H9 (cell line): ENCODE results near the gene ATP6V1C2. TPM values are rescaled to one million over a fixed set of nuclear protein-coding genes. Genes with fewer than 3 reads are reported as not detected.

Source experiments
- DNase-seq: peaks from one replicate; pipeline ENCODE4 v3.0.0-alpha.2; 2017
- H2AFZ ChIP-seq: one replicate; pipeline ENCODE4 v1.6.1; 2013; ENCODE audit warnings: mild to moderate bottlenecking, low read length, control low read depth, moderate library complexity
- H2AK5ac ChIP-seq: 2 replicates; pipeline ENCODE4 v1.6.1; 2013; ENCODE audit warnings: low read length, control low read depth, mixed read lengths; ENCODE audit not compliant: insufficient read length
- H2BK120ac ChIP-seq: one replicate; pipeline ENCODE4 v1.6.1; 2013; ENCODE audit warnings: low read depth, mild to moderate bottlenecking, low read length, control low read depth, inconsistent platforms; ENCODE audit not compliant: poor library complexity, severe bottlenecking
- H2BK12ac ChIP-seq: 2 replicates; pipeline ENCODE4 v1.6.1; 2013; ENCODE audit warnings: low read length, control low read depth, mixed read lengths, low read depth; ENCODE audit not compliant: insufficient read length
- H2BK15ac ChIP-seq: 2 replicates; pipeline ENCODE4 v1.6.1; 2013; ENCODE audit warnings: low read depth, low read length, control low read depth
- H2BK20ac ChIP-seq: one replicate; pipeline ENCODE4 v1.6.1; 2013; ENCODE audit warnings: low read depth, mild to moderate bottlenecking, low read length, control low read depth, inconsistent platforms; ENCODE audit not compliant: poor library complexity, severe bottlenecking
- H2BK5ac ChIP-seq: 2 replicates; pipeline ENCODE4 v1.6.1; 2013; ENCODE audit warnings: low read length, control low read depth, mixed read lengths; ENCODE audit not compliant: insufficient read length
- H3K14ac ChIP-seq: 2 replicates; pipeline ENCODE4 v1.6.1; 2013; ENCODE audit warnings: low read length, control low read depth; ENCODE audit not compliant: insufficient read depth
- H3K18ac ChIP-seq: 2 replicates; pipeline ENCODE4 v1.6.1; 2013; ENCODE audit warnings: low read depth, mild to moderate bottlenecking, mixed read lengths, low read length, control low read depth; ENCODE audit not compliant: insufficient read length
- H3K23ac ChIP-seq: 2 replicates; pipeline ENCODE4 v1.6.1; 2013; ENCODE audit warnings: low read length, control low read depth, mixed read lengths, low read depth; ENCODE audit not compliant: insufficient read length
- H3K23me2 ChIP-seq: 2 replicates; pipeline ENCODE4 v1.6.1; 2013; ENCODE audit warnings: low read depth, mild to moderate bottlenecking, mixed read lengths, low read length, control low read depth; ENCODE audit not compliant: insufficient read length, poor library complexity, severe bottlenecking
- H3K27ac ChIP-seq: 2 replicates; pipeline ENCODE4 v1.5.1; 2013; ENCODE audit warnings: low read length, control low read depth, mixed read lengths, low read depth; ENCODE audit not compliant: insufficient read length
- H3K27me3 ChIP-seq: 2 replicates; pipeline ENCODE4 v1.6.1; 2013; ENCODE audit warnings: low read length, control low read depth, inconsistent platforms; ENCODE audit not compliant: insufficient read depth
- H3K4ac ChIP-seq: 2 replicates; pipeline ENCODE4 v1.6.1; 2013; ENCODE audit warnings: low read depth, mild to moderate bottlenecking, control low read depth, inconsistent platforms, low read length, moderate library complexity
- H3K4me1 ChIP-seq: 2 replicates; pipeline ENCODE4 v1.6.1; 2013; ENCODE audit warnings: low read length, control low read depth, inconsistent platforms; ENCODE audit not compliant: insufficient read depth
- H3K4me2 ChIP-seq: 2 replicates; pipeline ENCODE4 v1.6.1; 2013; ENCODE audit warnings: low read length, control low read depth, mixed read lengths; ENCODE audit not compliant: insufficient read length, insufficient read depth
- H3K56ac ChIP-seq: 2 replicates; pipeline ENCODE4 v1.6.1; 2013; ENCODE audit warnings: low read depth, mild to moderate bottlenecking, mixed read lengths, low read length, control low read depth; ENCODE audit not compliant: insufficient read length
- H3K79me1 ChIP-seq: 2 replicates; pipeline ENCODE4 v1.6.1; 2013; ENCODE audit warnings: low read depth, mild to moderate bottlenecking, moderate library complexity, low read length, control low read depth, inconsistent platforms; ENCODE audit not compliant: insufficient read depth, poor library complexity, severe bottlenecking
- H3K79me2 ChIP-seq: 2 replicates; pipeline ENCODE4 v1.6.1; 2013; ENCODE audit warnings: low read length, control low read depth, inconsistent platforms; ENCODE audit not compliant: insufficient read depth
- H3K9ac ChIP-seq: 2 replicates; pipeline ENCODE4 v1.6.1; 2013; ENCODE audit warnings: low read length, control low read depth, mixed read lengths; ENCODE audit not compliant: insufficient read length; ENCODE audit errors: extremely low read depth
- H3K9me3 ChIP-seq: one replicate; pipeline ENCODE4 v1.6.1; 2013; ENCODE audit warnings: low read depth, low read length, inconsistent platforms; ENCODE audit not compliant: control insufficient read depth
- H3T11ph ChIP-seq: one replicate; pipeline ENCODE4 v1.6.1; 2013; ENCODE audit warnings: mild to moderate bottlenecking, low read length, control low read depth, inconsistent platforms
- H4K20me1 ChIP-seq: one replicate; pipeline ENCODE4 v1.6.1; 2013; ENCODE audit not compliant: control insufficient read depth, insufficient read length, insufficient read depth
- H4K5ac ChIP-seq: 2 replicates; pipeline ENCODE4 v1.6.1; 2013; ENCODE audit warnings: low read depth, mild to moderate bottlenecking, mixed read lengths, low read length, control low read depth; ENCODE audit not compliant: insufficient read length
- H4K8ac ChIP-seq: replicated peaks from 2 replicates; pipeline ENCODE4 v1.6.1; 2013; ENCODE audit warnings: low read length, control low read depth, mixed read lengths, low read depth; ENCODE audit not compliant: insufficient read length
- H4K91ac ChIP-seq: 2 replicates; pipeline ENCODE4 v1.6.1; 2013; ENCODE audit warnings: low read depth, mild to moderate bottlenecking, moderate library complexity, mixed read lengths, low read length, control low read depth; ENCODE audit not compliant: insufficient read length
- H3K27ac Mint-ChIP-seq, 3 experiments: 2 replicates in 2 of 3; 3 replicates in 1 of 3; pipeline ENCODE4 v1.8.0; 2020 to 2021; ENCODE audit warnings: mixed read lengths in 3 of 3, mild to moderate bottlenecking in 1 of 3, moderate library complexity in 1 of 3
- H3K27me3 Mint-ChIP-seq: 2 replicates; pipeline ENCODE4 v1.8.0; 2021; ENCODE audit warnings: low read depth, mild to moderate bottlenecking, moderate library complexity, mixed read lengths
- H3K36me3 Mint-ChIP-seq, 3 experiments: 2 replicates in 2 of 3; 3 replicates in 1 of 3; pipeline ENCODE4 v1.8.0; 2020 to 2021; ENCODE audit warnings: low read depth in 3 of 3, mixed read lengths in 3 of 3; ENCODE audit not compliant: insufficient read depth in 1 of 3
- H3K4me1 Mint-ChIP-seq, 2 experiments: 2 replicates each; pipeline ENCODE4 v1.8.0; 2020; ENCODE audit warnings: mixed read lengths in 2 of 2
- H3K4me3 Mint-ChIP-seq, 2 experiments: 2 replicates in 1 of 2; 3 replicates in 1 of 2; pipeline ENCODE4 v1.8.0; 2020 to 2021; ENCODE audit warnings: mild to moderate bottlenecking in 2 of 2, mixed read lengths in 2 of 2, moderate library complexity in 1 of 2
- H3K9me3 Mint-ChIP-seq, 2 experiments: 2 replicates in 1 of 2; 3 replicates in 1 of 2; pipeline ENCODE4 v1.8.0; 2020; ENCODE audit warnings: mild to moderate bottlenecking in 2 of 2, mixed read lengths in 2 of 2, moderate library complexity in 1 of 2
- WGBS: extraction: QIAGEN DNeasy Blood & Tissue Kit; methylation state at CpG from one replicate; pipeline ENCODE4 v1.1.7; 2013; ENCODE audit warnings: missing lambda C conversion rate, low lambda C conversion rate, mixed read lengths; ENCODE audit not compliant: insufficient read length; ENCODE audit errors: extremely low coverage; 5-methylcytosine and 5-hydroxymethylcytosine counted together
- total RNA-seq: library from RNA; stranded (reverse); gene quantifications from 2 replicates; pipeline ENCODE4 v1.2.1, GENCODE V29; 2021
- TF ChIP-seq, protein P1 (sequence below): fragments of 200-600 bp; sonication (generic); conservative IDR thresholded peaks from 3 replicates; pipeline ENCODE4 v1.8.0; 2021; ENCODE audit warnings: antibody characterized with exemption, mild to moderate bottlenecking

ATP6V1C2 gene
- total RNA-seq, 1 experiment from 2014 or later: 1.2 TPM

GRCh38 chr2:10783421-10783820, 62.0 kb downstream of the ATP6V1C2 start:
- no peak overlapping the region for H2AK5ac ChIP-seq
- no peak overlapping the region for H3K4ac ChIP-seq
- no peaks in the 10 kb centered on the region for H3K4me1 ChIP-seq
- H3K79me2 ChIP-seq: no peaks in the 10 kb centered on the region
- H2BK20ac ChIP-seq: no peak overlapping the region
- no CpG with 5 or more reads among the region's 4 CpGs for WGBS
- H3K9ac ChIP-seq: no peak overlapping the region
- H3K23ac ChIP-seq: no peak overlapping the region
- no peaks in the 10 kb centered on the region for H3K27me3 ChIP-seq
- Mint-ChIP-seq H3K4me3 (no peak overlapping the region), H3K27ac (no peak overlapping the region), H3K27me3 (no peaks in the 10 kb centered on the region), H3K9me3 (no peaks in the 10 kb centered on the region), H3K4me1 (no peaks in the 10 kb centered on the region), H3K36me3 (peaks cover 63 to 86% (median 76%) of the 10 kb centered on the region in 3 experiments)
- TF ChIP-seq, protein P1, sequence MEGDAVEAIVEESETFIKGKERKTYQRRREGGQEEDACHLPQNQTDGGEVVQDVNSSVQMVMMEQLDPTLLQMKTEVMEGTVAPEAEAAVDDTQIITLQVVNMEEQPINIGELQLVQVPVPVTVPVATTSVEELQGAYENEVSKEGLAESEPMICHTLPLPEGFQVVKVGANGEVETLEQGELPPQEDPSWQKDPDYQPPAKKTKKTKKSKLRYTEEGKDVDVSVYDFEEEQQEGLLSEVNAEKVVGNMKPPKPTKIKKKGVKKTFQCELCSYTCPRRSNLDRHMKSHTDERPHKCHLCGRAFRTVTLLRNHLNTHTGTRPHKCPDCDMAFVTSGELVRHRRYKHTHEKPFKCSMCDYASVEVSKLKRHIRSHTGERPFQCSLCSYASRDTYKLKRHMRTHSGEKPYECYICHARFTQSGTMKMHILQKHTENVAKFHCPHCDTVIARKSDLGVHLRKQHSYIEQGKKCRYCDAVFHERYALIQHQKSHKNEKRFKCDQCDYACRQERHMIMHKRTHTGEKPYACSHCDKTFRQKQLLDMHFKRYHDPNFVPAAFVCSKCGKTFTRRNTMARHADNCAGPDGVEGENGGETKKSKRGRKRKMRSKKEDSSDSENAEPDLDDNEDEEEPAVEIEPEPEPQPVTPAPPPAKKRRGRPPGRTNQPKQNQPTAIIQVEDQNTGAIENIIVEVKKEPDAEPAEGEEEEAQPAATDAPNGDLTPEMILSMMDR: no peak
- no peak overlapping the region for H2BK120ac ChIP-seq
- no peak overlapping the region for H3T11ph ChIP-seq
- H3K23me2 ChIP-seq: no peaks in the 10 kb centered on the region
- no peak overlapping the region for H3K18ac ChIP-seq
- no peak overlapping the region for H3K27ac ChIP-seq
- no peak overlapping the region for H2AFZ ChIP-seq
- no peak overlapping the region for H3K56ac ChIP-seq
- no peak overlapping the region for H2BK15ac ChIP-seq
- H4K8ac ChIP-seq: no peak overlapping the region
- DNase-seq: no peak
- no peaks in the 10 kb centered on the region for H3K9me3 ChIP-seq
- no peak overlapping the region for H2BK5ac ChIP-seq
- no peaks in the 10 kb centered on the region for H4K20me1 ChIP-seq
- no peak overlapping the region for H2BK12ac ChIP-seq
- no peak overlapping the region for H3K14ac ChIP-seq
- no peak overlapping the region for H4K5ac ChIP-seq
- H3K4me2 ChIP-seq: no peak overlapping the region
- H3K79me1 ChIP-seq: no peaks in the 10 kb centered on the region
- H4K91ac ChIP-seq: no peak overlapping the region
